Keratinocyte (primary cell): ENCODE measurements around the gene SAMD14. TPM values are rescaled to one million over a fixed set of nuclear protein-coding genes. Genes with fewer than 3 reads are reported as not detected.

Experiments
- DNase-seq: peaks from one replicate; pipeline ENCODE4 v3.0.0-alpha.2; 2011; ENCODE audit warnings: low read depth, missing footprints, low spot score
- FAIRE-seq: peaks from 2 replicates; lab custom pipeline; 2011; peaks lifted over from hg19 to GRCh38; lab: Jason Lieb, UNC
- H2AFZ ChIP-seq: 2 replicates; pipeline ENCODE4 v1.6.0; 2012; ENCODE audit warnings: low read length, control low read depth, inconsistent platforms; ENCODE audit not compliant: control insufficient read depth
- H3K27ac ChIP-seq: 2 replicates; pipeline ENCODE4 v1.5.1; 2011; ENCODE audit warnings: low read length; ENCODE audit not compliant: control insufficient read depth, insufficient read depth
- H3K27me3 ChIP-seq: 3 replicates; pipeline ENCODE4 v1.6.0; 2011; ENCODE audit warnings: low read length; ENCODE audit not compliant: control insufficient read depth, insufficient read depth; ENCODE audit errors: extremely low read depth
- H3K36me3 ChIP-seq, 2 experiments: 2 replicates in 1 of 2; 3 replicates in 1 of 2; pipeline ENCODE4 v1.5.1; 2011; ENCODE audit warnings: low read length in 2 of 2, mild to moderate bottlenecking in 1 of 2; ENCODE audit not compliant: control insufficient read depth in 2 of 2, insufficient read depth in 2 of 2; ENCODE audit errors: extremely low read depth in 1 of 2
- H3K4me1 ChIP-seq: 3 replicates; pipeline ENCODE4 v1.5.1; 2011; ENCODE audit warnings: low read length; ENCODE audit not compliant: control insufficient read depth, insufficient read depth; ENCODE audit errors: extremely low read depth
- H3K4me2 ChIP-seq: 3 replicates; pipeline ENCODE4 v1.6.0; 2011; ENCODE audit warnings: low read depth, low read length; ENCODE audit not compliant: control insufficient read depth, insufficient read depth; ENCODE audit errors: extremely low read depth
- H3K4me3 ChIP-seq, 3 experiments: fragments of 200-600 bp in 1 of 3; sonication (generic) in 1 of 3; 2 replicates in 2 of 3; 3 replicates in 1 of 3; pipeline ENCODE4 v1.5.1; 2011 to 2016; ENCODE audit warnings: low read length in 3 of 3, mild to moderate bottlenecking in 3 of 3, control low read depth in 2 of 3, inconsistent platforms in 1 of 3, low read depth in 1 of 3, mixed read lengths in 1 of 3, mixed run types in 1 of 3, moderate library complexity in 1 of 3; ENCODE audit not compliant: control insufficient read depth in 2 of 3, insufficient read depth in 2 of 3; ENCODE audit errors: extremely low read depth in 1 of 3
- H3K79me2 ChIP-seq: 2 replicates; pipeline ENCODE4 v1.6.0; 2012; ENCODE audit warnings: low read length; ENCODE audit not compliant: control insufficient read depth, insufficient read depth
- H3K9ac ChIP-seq: 3 replicates; pipeline ENCODE4 v1.6.0; 2011; ENCODE audit warnings: low read length; ENCODE audit not compliant: control insufficient read depth, insufficient read depth; ENCODE audit errors: extremely low read depth
- H3K9me1 ChIP-seq: 3 replicates; pipeline ENCODE4 v1.6.0; 2011; ENCODE audit warnings: low read length; ENCODE audit not compliant: control insufficient read depth, insufficient read depth; ENCODE audit errors: extremely low read depth
- H3K9me3 ChIP-seq: 2 replicates; pipeline ENCODE4 v1.5.1; 2012; ENCODE audit warnings: low read depth, low read length; ENCODE audit not compliant: control insufficient read depth
- H4K20me1 ChIP-seq: 3 replicates; pipeline ENCODE4 v1.6.0; 2011; ENCODE audit warnings: low read length; ENCODE audit not compliant: control insufficient read depth, insufficient read depth; ENCODE audit errors: extremely low read depth
- EZH2 ChIP-seq: IDR thresholded peaks from one replicate; pipeline ENCODE4 v1.6.1; 2012; ENCODE audit warnings: inconsistent platforms, mild to moderate bottlenecking, low read length, moderate library complexity
- dilution Hi-C: fragments of 300-500 bp; cut with MboI; formaldehyde crosslinking; loops from one replicate; pipeline ENCODE4 v1.7.0; 2020; ENCODE audit warnings: low sequenced_read_pairs; ENCODE audit not compliant: extremely low pct_ligation_motif_present
- polyA plus RNA-seq, 5 experiments: library from polyadenylated mRNA; depleted of rRNA in 3 of 5; stranded (reverse) in 3 of 5; stranded (forward) in 1 of 5; unstranded in 1 of 5; fragments of >200 nt; gene quantifications; 1 replicate in 1 of 5; 2 replicates in 3 of 5; 3 replicates in 1 of 5; pipeline versions ENCODE4 v1.2.1 to v1.2.3, GENCODE V29; 2011 to 2012; ENCODE audit warnings: missing spikeins in 2 of 5, low read depth in 1 of 5, low replicate concordance in 1 of 5
- TF ChIP-seq, protein P1 (sequence below), 3 experiments: IDR thresholded peaks in 1 of 3; conservative IDR thresholded peaks in 1 of 3; optimal IDR thresholded peaks in 1 of 3; 2 replicates in 2 of 3; 3 replicates in 1 of 3; pipeline versions ENCODE3 to v1.5.1; 2011; ENCODE audit warnings: low read length in 3 of 3, mild to moderate bottlenecking in 3 of 3, moderate library complexity in 2 of 3, control low read depth in 1 of 3, inconsistent platforms in 1 of 3; ENCODE audit not compliant: insufficient read depth in 2 of 3; ENCODE audit errors: extremely low read depth in 1 of 3

The SAMD14 gene
- polyA plus RNA-seq, 1 donor (not counting 4 experiments of a cell fraction or from before 2014, with no cell fraction given) = not detected

DNA sequence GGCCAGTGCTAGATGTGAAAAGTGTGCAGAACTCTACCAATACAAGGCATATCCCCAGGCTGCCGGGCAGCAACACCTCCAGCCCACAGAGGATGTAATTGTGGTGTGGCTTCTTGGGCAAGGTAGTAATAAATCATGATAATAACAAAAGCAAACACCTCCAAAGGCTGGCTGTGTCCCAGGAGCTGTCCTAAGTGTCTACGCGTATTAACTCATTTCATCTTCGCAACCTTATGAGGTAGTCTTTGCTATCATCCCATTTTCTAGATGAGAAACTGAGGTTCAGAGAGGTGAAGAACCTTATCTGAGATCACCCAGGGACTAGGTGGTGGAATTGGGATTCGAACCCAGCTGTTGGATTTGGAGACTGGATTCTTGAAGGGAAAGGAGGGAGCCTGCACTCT is 29.5 kb downstream of the SAMD14 start:
- Histone ChIP-seq H3K27me3 (no peaks in the 10 kb centered on the region), H3K27ac (no peak overlapping the region), H3K4me2 (no peak overlapping the region)

DNA sequence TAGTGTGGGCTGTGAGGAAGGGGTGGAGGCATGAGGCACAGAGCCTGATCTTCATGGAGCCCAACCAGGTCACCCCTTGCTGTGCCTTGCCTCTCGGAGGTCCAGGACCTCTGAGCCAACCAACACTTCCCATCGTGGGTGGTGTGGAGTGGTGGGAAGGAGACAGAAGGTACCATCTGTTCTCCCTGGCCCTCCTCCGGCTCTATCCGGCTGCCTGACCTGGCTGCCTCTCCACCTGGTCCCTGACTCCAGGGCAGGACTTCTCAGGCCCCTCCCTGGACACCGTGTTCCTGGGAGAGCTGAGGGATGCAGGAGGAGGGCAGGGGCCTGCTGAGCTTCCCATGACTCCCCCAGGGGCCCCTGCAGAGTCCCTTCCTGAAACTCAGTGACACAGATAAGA is 31.0 kb downstream of the SAMD14 start:
- no peak overlapping the region for H3K9ac ChIP-seq
- H3K27ac ChIP-seq = no peak overlapping the region
- H2AFZ ChIP-seq = no peak overlapping the region
- H3K27me3 ChIP-seq = no peaks in the 10 kb centered on the region
- H3K4me2 ChIP-seq = no peak overlapping the region
- no peaks in the 10 kb centered on the region for H3K9me3 ChIP-seq
- no peaks in the 10 kb centered on the region for H3K79me2 ChIP-seq
- no peak for FAIRE-seq
- no peaks in the 10 kb centered on the region for H3K9me1 ChIP-seq
- peaks cover 2% of the 10 kb centered on the region for H4K20me1 ChIP-seq
- no peaks in the 10 kb centered on the region for H3K36me3 ChIP-seq
- no peak for TF ChIP-seq EZH2
- TF ChIP-seq, protein P1, sequence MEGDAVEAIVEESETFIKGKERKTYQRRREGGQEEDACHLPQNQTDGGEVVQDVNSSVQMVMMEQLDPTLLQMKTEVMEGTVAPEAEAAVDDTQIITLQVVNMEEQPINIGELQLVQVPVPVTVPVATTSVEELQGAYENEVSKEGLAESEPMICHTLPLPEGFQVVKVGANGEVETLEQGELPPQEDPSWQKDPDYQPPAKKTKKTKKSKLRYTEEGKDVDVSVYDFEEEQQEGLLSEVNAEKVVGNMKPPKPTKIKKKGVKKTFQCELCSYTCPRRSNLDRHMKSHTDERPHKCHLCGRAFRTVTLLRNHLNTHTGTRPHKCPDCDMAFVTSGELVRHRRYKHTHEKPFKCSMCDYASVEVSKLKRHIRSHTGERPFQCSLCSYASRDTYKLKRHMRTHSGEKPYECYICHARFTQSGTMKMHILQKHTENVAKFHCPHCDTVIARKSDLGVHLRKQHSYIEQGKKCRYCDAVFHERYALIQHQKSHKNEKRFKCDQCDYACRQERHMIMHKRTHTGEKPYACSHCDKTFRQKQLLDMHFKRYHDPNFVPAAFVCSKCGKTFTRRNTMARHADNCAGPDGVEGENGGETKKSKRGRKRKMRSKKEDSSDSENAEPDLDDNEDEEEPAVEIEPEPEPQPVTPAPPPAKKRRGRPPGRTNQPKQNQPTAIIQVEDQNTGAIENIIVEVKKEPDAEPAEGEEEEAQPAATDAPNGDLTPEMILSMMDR (optimal IDR thresholded peaks at IDR 0.05 in 1 of 3, IDR thresholded peaks at IDR 0.05 in 1 of 3, conservative IDR thresholded peaks at IDR 0.05 in 1 of 3; ENCODE audit: extremely low read depth in 1 of 3, insufficient read depth in 2 of 3, low read length in 3 of 3) = no peak
- dilution Hi-C loops = no loop called here
- no peak overlapping the region for H3K4me3 ChIP-seq
- no peak for DNase-seq
- peaks cover 36% of the 10 kb centered on the region for H3K4me1 ChIP-seq

More for the DNA sequence above, 29.5 kb downstream of the SAMD14 start:
- Histone ChIP-seq H3K4me3 (no peak overlapping the region), H2AFZ (no peak overlapping the region), H3K9me3 (no peaks in the 10 kb centered on the region), H4K20me1 (no peaks in the 10 kb centered on the region), H3K79me2 (no peaks in the 10 kb centered on the region), H3K9me1 (no peaks in the 10 kb centered on the region), H3K9ac (no peak overlapping the region), H3K4me1 (peaks cover 26% of the 10 kb centered on the region), H3K36me3 (no peaks in the 10 kb centered on the region)
- TF ChIP-seq, protein P1 (optimal IDR thresholded peaks at IDR 0.05 in 1 of 3, IDR thresholded peaks at IDR 0.05 in 1 of 3, conservative IDR thresholded peaks at IDR 0.05 in 1 of 3; ENCODE audit: extremely low read depth in 1 of 3, insufficient read depth in 2 of 3, low read length in 3 of 3) = no peak
- TF ChIP-seq EZH2 = no peak
- DNase-seq = no peak
- peak; percentile 9 for FAIRE-seq
- dilution Hi-C loops = no loop called here
